ENCODE results near the gene SLC47A1. TPM values are rescaled to one million over a fixed set of nuclear protein-coding genes. Genes with fewer than 3 reads are reported as not detected.

Gene SLC47A1
- total and polyA plus RNA-seq, 7 experiments from 2014 or later = 0.09 to 2.7 (median 0.21) TPM; not detected in 4

GRCh38 chr17:19583871-19584270 lies 50.2 kb downstream of the SLC47A1 start:
- Histone ChIP-seq H3K4me3 (ENCODE audit: low read length) (no peak overlapping the region), H3K36me3 (ENCODE audit: control insufficient read depth in 2 of 3, insufficient read depth in 3 of 3, low read length in 3 of 3) (no peaks in the 10 kb centered on the region), H3K27me3 (ENCODE audit: control insufficient read depth in 2 of 2, insufficient read depth in 2 of 2, low read length in 2 of 2) (peaks cover 0 to 8% of the 10 kb centered on the region in 2 donors), H3K9me3 (ENCODE audit: control insufficient read depth in 2 of 3, low read length in 3 of 3) (no peaks in the 10 kb centered on the region), H3K27ac (ENCODE audit: low read depth, low read length) (no peak overlapping the region), H3K4me1 (ENCODE audit: control insufficient read depth in 2 of 2, insufficient read depth in 2 of 2, low read length in 2 of 2) (no peaks in the 10 kb centered on the region)
- ChIA-PET POLR2A (no interaction called here), CTCF (no interaction called here)
- H3K9me3 Mint-ChIP-seq = no peaks in the 10 kb centered on the region
- DNase-seq = no peak
- intact Hi-C loops (cut with micrococcal nuclease) = no loop called here
- peaks cover 23 to 31% (median 24%) of the 10 kb centered on the region in 5 donors for H3K27me3 Mint-ChIP-seq
- H3K4me1 Mint-ChIP-seq = peaks cover 0 to 4% (median 0%) of the 10 kb centered on the region in 7 donors
- no peak overlapping the region for H3K4me3 Mint-ChIP-seq
- ATAC-seq = no peak
- H3K27ac Mint-ChIP-seq = no peak overlapping the region
- H3K36me3 Mint-ChIP-seq = peaks cover 0 to 5% (median 0%) of the 10 kb centered on the region in 5 donors

DNA sequence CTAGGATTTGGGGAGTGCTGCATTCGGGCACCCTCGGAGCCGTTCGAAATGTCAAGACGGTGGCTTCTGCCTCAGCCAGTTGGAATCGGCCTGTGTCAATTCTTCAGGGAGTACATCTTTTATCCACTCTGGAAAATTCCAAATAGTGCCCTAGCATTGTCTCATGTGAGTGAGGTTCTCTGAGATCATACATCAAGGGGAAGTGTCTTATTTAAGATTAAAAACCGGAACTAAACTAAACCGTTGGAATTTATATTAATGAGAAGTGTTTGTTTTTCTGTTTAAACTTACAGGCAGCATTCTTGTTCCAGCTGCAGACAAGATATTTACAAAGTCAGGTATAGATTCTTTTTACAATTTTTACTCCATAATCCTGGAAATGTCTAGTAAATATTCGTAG lies 56.8 kb downstream of the SLC47A1 start:
- Histone ChIP-seq H3K4me1 (ENCODE audit: control insufficient read depth in 2 of 2, insufficient read depth in 2 of 2, low read length in 2 of 2) (no peaks in the 10 kb centered on the region), H3K4me3 (ENCODE audit: low read length) (no peak overlapping the region), H3K27me3 (ENCODE audit: control insufficient read depth in 2 of 2, insufficient read depth in 2 of 2, low read length in 2 of 2) (no peaks in the 10 kb centered on the region), H3K36me3 (ENCODE audit: control insufficient read depth in 2 of 3, insufficient read depth in 3 of 3, low read length in 3 of 3) (no peaks in the 10 kb centered on the region), H3K9me3 (ENCODE audit: control insufficient read depth in 2 of 3, low read length in 3 of 3) (no peaks in the 10 kb centered on the region), H3K27ac (ENCODE audit: low read depth, low read length) (no peak overlapping the region)
- intact Hi-C loops (cut with micrococcal nuclease) = no loop called here
- DNase-seq (no peak), ATAC-seq (no peak)
- Mint-ChIP-seq H3K36me3 (no peaks in the 10 kb centered on the region), H3K9me3 (no peaks in the 10 kb centered on the region), H3K4me3 (no peak overlapping the region), H3K4me1 (no peaks in the 10 kb centered on the region), H3K27me3 (peaks cover 0 to 7% (median 0%) of the 10 kb centered on the region in 5 donors), H3K27ac (no peak overlapping the region)
- CTCF ChIA-PET = no interaction called here
- POLR2A ChIA-PET = no interaction called here

- H3K4me1 Mint-ChIP-seq = no peaks in the 10 kb centered on the region
- Histone ChIP-seq H3K4me1 (ENCODE audit: control insufficient read depth in 2 of 2, insufficient read depth in 2 of 2, low read length in 2 of 2) (no peaks in the 10 kb centered on the region), H3K27me3 (ENCODE audit: control insufficient read depth in 2 of 2, insufficient read depth in 2 of 2, low read length in 2 of 2) (no peaks in the 10 kb centered on the region), H3K27ac (ENCODE audit: low read depth, low read length) (no peak overlapping the region), H3K36me3 (ENCODE audit: control insufficient read depth in 2 of 3, insufficient read depth in 3 of 3, low read length in 3 of 3) (no peaks in the 10 kb centered on the region), H3K9me3 (ENCODE audit: control insufficient read depth in 2 of 3, low read length in 3 of 3) (no peaks in the 10 kb centered on the region), H3K4me3 (ENCODE audit: low read length) (no peak overlapping the region)
- no peaks in the 10 kb centered on the region for H3K9me3 Mint-ChIP-seq
- H3K4me3 Mint-ChIP-seq = no peak overlapping the region
- intact Hi-C loops (cut with micrococcal nuclease) = no loop called here
- CTCF ChIA-PET = no interaction called here
- ATAC-seq (no peak), DNase-seq (no peak)
- POLR2A ChIA-PET = no interaction called here
- H3K27ac Mint-ChIP-seq = no peak overlapping the region
- H3K27me3 Mint-ChIP-seq = peaks cover 0 to 7% (median 1%) of the 10 kb centered on the region in 5 donors
- no peaks in the 10 kb centered on the region for H3K36me3 Mint-ChIP-seq
Measured at GRCh38 chr17:19590912-19591551, 57.4 kb downstream of the SLC47A1 start.

- Mint-ChIP-seq H3K27ac (no peak overlapping the region), H3K4me3 (no peak overlapping the region), H3K4me1 (peaks cover 0 to 1% (median 0%) of the 10 kb centered on the region in 7 donors), H3K9me3 (no peaks in the 10 kb centered on the region), H3K36me3 (no peaks in the 10 kb centered on the region), H3K27me3 (peaks cover 0 to 14% (median 4%) of the 10 kb centered on the region in 5 donors)
- H3K9me3 ChIP-seq (ENCODE audit: control insufficient read depth in 2 of 3, low read length in 3 of 3) = no peaks in the 10 kb centered on the region
- intact Hi-C loops (cut with micrococcal nuclease) = no loop called here
- ChIA-PET POLR2A (no interaction called here), CTCF (no interaction called here)
- no peaks in the 10 kb centered on the region for H3K36me3 ChIP-seq (ENCODE audit: control insufficient read depth in 2 of 3, insufficient read depth in 3 of 3, low read length in 3 of 3)
- no peak overlapping the region for H3K27ac ChIP-seq (ENCODE audit: low read depth, low read length)
- no peak overlapping the region for H3K4me3 ChIP-seq (ENCODE audit: low read length)
- no peak for ATAC-seq
- DNase-seq = no peak
- no peaks in the 10 kb centered on the region for H3K27me3 ChIP-seq (ENCODE audit: control insufficient read depth in 2 of 2, insufficient read depth in 2 of 2, low read length in 2 of 2)
- H3K4me1 ChIP-seq (ENCODE audit: control insufficient read depth in 2 of 2, insufficient read depth in 2 of 2, low read length in 2 of 2) = no peaks in the 10 kb centered on the region
Measured at GRCh38 chr17:19592316-19592715, 58.7 kb downstream of the SLC47A1 start.

DNA sequence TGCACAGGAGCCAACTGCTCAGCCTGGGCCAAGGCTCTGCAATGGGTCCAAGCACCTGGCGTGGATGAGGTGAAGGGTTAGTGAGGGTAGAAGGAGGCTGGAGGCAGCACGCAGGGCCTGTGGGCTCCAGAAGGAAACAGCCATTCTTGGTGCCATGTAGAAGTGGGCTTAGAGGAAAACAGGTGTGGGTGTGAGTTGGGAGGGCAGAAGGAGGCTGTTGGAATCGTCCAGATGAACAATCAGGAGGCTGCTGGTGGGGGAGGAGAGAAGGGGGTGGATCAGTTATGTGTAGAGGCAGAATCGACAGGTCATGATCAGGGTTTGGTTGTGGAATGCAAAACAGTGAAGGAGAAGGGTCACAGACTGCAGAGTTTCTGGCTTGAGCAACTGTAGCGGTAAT lies 63.2 kb downstream of the SLC47A1 start:
- Histone ChIP-seq H3K36me3 (ENCODE audit: control insufficient read depth in 2 of 3, insufficient read depth in 3 of 3, low read length in 3 of 3) (no peaks in the 10 kb centered on the region), H3K27ac (ENCODE audit: low read depth, low read length) (no peak overlapping the region), H3K27me3 (ENCODE audit: control insufficient read depth in 2 of 2, insufficient read depth in 2 of 2, low read length in 2 of 2) (no peaks in the 10 kb centered on the region), H3K4me3 (ENCODE audit: low read length) (no peak overlapping the region), H3K4me1 (ENCODE audit: control insufficient read depth in 2 of 2, insufficient read depth in 2 of 2, low read length in 2 of 2) (no peaks in the 10 kb centered on the region), H3K9me3 (ENCODE audit: control insufficient read depth in 2 of 3, low read length in 3 of 3) (no peaks in the 10 kb centered on the region)
- DNase-seq (no peak), ATAC-seq (no peak)
- H3K27ac Mint-ChIP-seq = peak overlapping the region in 1 of 9 donors; percentile 62
- no peaks in the 10 kb centered on the region for H3K36me3 Mint-ChIP-seq
- no peaks in the 10 kb centered on the region for H3K9me3 Mint-ChIP-seq
- ChIA-PET POLR2A (no interaction called here), CTCF (interaction anchor here (0.6 to 0.7 kb wide), 3 partner anchors 23 to 58 kb away, joined by 3 to 4 read pairs (median 3); no protein-coding TSS in a partner anchor)
- peaks cover 0 to 12% (median 4%) of the 10 kb centered on the region in 5 donors for H3K27me3 Mint-ChIP-seq
- no peak overlapping the region for H3K4me3 Mint-ChIP-seq
- H3K4me1 Mint-ChIP-seq = peaks cover 0 to 1% (median 0%) of the 10 kb centered on the region in 7 donors
- intact Hi-C loops (cut with micrococcal nuclease) = no loop called here

DNA sequence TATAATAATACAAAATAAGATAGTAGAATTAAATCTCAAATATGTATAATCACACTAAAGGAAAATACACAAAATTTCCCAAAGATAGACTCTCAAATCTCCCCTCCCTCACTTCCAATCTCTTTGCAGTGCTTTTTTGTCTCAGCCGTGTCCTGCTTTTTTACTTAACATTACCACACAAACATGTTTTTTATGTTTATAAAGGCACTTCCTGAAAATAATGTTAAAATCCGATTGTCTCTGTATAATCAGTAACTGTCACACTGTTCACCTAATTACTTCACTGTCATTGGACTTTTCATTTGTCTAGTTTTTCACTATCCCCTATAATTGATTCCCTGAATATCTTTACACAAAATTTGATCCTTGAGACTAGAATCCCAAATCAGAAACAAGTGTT lies 76.7 kb downstream of the SLC47A1 start:
- H3K4me1 Mint-ChIP-seq = peaks cover 4 to 11% (median 7%) of the 10 kb centered on the region in 7 donors

GRCh38 chr17:19610879-19611278 lies 77.2 kb downstream of the SLC47A1 start:
- Mint-ChIP-seq H3K9me3 (no peaks in the 10 kb centered on the region), H3K27ac (no peak overlapping the region), H3K4me1 (peaks cover 4 to 11% (median 7%) of the 10 kb centered on the region in 7 donors), H3K36me3 (no peaks in the 10 kb centered on the region), H3K4me3 (no peak overlapping the region), H3K27me3 (peaks cover 0 to 4% (median 0%) of the 10 kb centered on the region in 5 donors)
- H3K27ac ChIP-seq (ENCODE audit: low read depth, low read length) = no peak overlapping the region
- H3K36me3 ChIP-seq (ENCODE audit: control insufficient read depth in 2 of 3, insufficient read depth in 3 of 3, low read length in 3 of 3) = no peaks in the 10 kb centered on the region
- ChIA-PET POLR2A (no interaction called here), CTCF (interaction anchor here (1.4 kb wide), 1 partner anchor 12 kb away, joined by 4 read pairs; no protein-coding TSS in a partner anchor)
- peak; percentile 54 for ATAC-seq
- H3K4me3 ChIP-seq (ENCODE audit: low read length) = no peak overlapping the region
- no peaks in the 10 kb centered on the region for H3K9me3 ChIP-seq (ENCODE audit: control insufficient read depth in 2 of 3, low read length in 3 of 3)
- DNase-seq = no peak
- H3K27me3 ChIP-seq (ENCODE audit: control insufficient read depth in 2 of 2, insufficient read depth in 2 of 2, low read length in 2 of 2) = no peaks in the 10 kb centered on the region
- H3K4me1 ChIP-seq (ENCODE audit: control insufficient read depth in 2 of 2, insufficient read depth in 2 of 2, low read length in 2 of 2) = no peaks in the 10 kb centered on the region
- intact Hi-C loops (cut with micrococcal nuclease) = no loop called here

More for the DNA sequence above, 76.7 kb downstream of the SLC47A1 start:
- no peak overlapping the region for H3K4me3 ChIP-seq (ENCODE audit: low read length)
- ChIA-PET POLR2A (no interaction called here), CTCF (no interaction called here)
- DNase-seq (no peak), ATAC-seq (no peak)
- H3K27ac ChIP-seq (ENCODE audit: low read depth, low read length) = no peak overlapping the region
- no peaks in the 10 kb centered on the region for H3K27me3 ChIP-seq (ENCODE audit: control insufficient read depth in 2 of 2, insufficient read depth in 2 of 2, low read length in 2 of 2)
- no peaks in the 10 kb centered on the region for H3K4me1 ChIP-seq (ENCODE audit: control insufficient read depth in 2 of 2, insufficient read depth in 2 of 2, low read length in 2 of 2)
- H3K36me3 Mint-ChIP-seq = no peaks in the 10 kb centered on the region
- peaks cover 0 to 4% (median 0%) of the 10 kb centered on the region in 5 donors for H3K27me3 Mint-ChIP-seq
- H3K4me3 Mint-ChIP-seq = no peak overlapping the region
- H3K36me3 ChIP-seq (ENCODE audit: control insufficient read depth in 2 of 3, insufficient read depth in 3 of 3, low read length in 3 of 3) = no peaks in the 10 kb centered on the region
- intact Hi-C loops (cut with micrococcal nuclease) = no loop called here
- H3K9me3 ChIP-seq (ENCODE audit: control insufficient read depth in 2 of 3, low read length in 3 of 3) = no peaks in the 10 kb centered on the region
- no peak overlapping the region for H3K27ac Mint-ChIP-seq
- H3K9me3 Mint-ChIP-seq = no peaks in the 10 kb centered on the region
